HG03442 (cell line): ENCODE data around the gene HELZ2.
"Not testable (repeated sequence)": the region's sequence is repeated elsewhere in the genome, so short reads cannot be mapped to it uniquely, and the experiment has no call there.

Experiments used
- ATAC-seq: cut with Tn5 transposase; IDR thresholded peaks from one replicate; pipeline ENCODE4 v1.9.1; 2021; ENCODE audit warnings: mild to moderate bottlenecking, moderate library complexity; ENCODE audit not compliant: unreplicated experiment

HELZ2 gene

DNA sequence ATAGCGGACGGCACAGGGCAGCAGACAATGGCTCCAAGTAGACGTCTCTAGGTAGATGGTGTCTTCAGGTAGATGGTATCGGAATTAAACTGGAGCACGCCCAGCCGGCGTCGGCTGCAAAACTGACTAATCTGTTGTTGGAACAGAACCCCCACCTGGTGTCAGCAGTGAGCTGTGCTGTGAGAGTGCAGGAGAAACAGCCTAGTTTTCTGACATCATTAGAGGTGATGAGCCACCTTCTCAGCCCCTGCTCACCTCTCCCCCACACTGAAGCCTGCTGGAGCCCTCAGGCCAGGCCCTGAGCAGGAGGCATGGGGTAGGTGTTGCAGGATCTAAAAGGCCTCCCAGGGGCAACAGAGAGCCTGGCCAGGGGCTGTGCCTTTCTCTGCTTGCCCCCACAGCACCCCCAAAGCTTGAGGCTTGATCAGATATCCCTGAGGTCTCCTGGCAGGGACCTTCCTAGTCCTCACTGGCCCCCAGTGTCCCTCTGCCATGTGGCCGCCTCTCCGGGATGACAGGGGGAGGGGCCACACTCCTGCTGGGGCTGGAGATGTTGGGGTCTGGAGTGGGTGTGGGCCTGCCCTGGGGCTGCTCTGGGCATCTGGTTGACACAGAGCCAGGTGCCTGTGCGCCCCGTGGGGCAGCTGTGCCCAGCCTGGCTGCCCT is 6.9 kb upstream of the HELZ2 start:
- no peak for ATAC-seq

DNA sequence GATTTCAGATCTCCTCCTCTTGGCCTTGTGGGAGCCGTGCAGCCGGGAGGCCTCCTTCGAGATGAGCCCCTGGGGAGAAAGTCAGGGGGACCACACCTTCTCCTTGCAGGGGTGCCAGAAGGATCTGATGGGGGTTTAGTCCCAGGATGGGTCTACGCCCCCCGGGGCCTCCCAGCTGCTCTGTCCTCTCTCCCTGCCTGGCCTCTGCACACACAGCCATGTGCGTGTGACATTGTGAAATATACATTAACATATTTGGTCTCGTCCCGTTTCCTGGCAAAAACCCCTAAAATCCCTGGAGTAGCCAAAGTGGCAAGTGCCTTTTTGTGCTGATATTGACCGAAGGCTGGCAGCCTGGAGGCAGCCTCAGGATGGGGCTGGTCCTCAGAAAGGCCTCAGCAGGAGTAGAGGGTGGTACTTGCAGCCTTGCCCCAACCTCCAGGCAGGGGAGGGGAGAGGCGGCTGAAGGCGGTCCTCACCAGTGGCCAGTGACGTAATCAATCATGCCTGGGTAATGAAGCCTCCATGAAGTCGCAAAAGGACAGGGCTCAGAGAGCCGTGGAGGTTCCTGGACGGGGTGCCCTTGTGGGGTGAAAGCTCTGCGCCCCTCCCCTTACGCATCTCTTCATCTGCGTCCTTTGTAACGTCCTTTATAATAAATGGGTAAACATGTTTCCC is 5.1 kb upstream of the HELZ2 start:
- no peak for ATAC-seq

DNA sequence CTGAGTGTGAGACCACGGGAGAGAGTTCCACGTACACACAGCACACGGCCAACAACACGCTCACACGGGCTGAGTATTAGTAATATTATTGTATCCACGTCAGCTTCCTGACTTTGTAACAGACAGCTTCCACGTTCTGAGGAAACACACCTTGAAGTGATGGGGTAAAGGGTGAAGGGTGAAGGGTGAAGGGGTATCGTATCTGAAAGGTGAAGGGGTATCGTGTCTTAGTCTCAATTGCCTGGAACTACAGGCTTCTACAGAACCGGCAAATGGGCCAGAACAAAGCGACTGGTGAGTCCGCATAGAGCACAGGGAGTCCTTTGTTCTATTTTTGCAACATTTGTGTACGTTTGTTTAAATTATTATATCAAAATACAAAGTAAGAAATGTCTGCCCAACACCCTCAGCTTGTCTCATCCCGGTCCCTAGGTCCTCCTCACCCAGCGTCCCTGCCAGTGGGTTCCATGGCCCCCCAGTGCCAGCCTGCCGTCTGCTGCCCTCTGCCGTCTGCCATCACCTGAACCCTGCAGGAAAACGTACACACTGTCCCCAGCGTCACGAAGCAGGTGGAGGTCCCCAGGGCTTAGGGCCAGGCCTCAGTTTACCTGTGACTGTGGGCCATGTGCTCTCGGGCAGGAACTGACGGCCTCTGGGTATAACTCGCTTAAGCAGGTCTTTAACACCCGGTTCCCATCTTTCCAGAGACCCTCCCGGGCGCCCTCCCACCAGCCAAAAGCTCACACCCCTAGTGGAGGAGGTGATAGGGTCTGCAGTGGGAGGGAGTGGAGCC is 4.4 kb upstream of the HELZ2 start:
- no peak for ATAC-seq

DNA sequence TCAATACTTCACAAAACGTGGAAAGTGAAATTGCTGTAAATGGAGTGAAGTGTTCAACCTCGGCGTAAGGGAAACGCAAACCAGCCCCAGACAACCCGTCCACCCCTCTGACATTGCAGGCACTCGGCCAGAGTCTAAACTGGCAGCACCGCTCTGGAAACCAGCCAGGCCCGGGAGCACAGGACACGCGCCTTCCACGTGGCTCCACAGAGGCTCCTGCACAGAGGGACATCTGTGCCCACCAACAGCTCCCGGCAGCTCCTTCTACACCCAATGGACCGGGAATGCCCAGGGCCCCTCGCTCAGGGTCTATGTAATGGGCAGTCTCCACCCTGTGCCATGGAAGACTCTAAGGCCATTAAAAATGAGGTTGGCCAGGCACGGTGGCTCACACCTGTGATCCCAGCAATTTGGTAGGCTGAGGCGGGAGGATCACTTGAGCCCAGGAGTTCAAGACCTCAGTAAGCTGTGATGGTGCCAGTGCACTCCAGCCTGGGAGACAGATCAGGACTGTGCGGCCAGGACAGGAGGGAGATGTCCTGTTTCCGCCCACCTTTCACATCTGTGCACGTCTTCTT is 3.4 kb upstream of the HELZ2 start:
- no peak for ATAC-seq

DNA sequence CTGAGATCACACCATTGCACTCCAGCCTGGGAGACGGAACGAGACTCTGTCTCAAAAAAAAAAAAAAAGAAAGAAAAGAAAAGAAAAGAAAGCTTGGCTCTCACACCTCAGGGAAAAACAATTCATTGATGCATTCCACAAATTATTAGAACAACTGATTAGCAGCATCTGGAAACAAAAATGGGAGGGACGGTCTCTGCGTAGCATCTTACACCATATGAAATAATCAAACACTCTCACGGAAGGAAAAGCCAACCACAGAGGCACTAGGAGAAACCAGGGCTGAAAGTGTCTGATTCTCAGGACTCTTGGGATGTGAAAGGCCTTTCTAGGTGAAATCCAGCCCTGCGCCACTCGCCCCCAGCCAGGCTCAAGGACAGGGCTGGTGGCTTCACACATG is 2.3 kb upstream of the HELZ2 start:
- no peak for ATAC-seq

DNA sequence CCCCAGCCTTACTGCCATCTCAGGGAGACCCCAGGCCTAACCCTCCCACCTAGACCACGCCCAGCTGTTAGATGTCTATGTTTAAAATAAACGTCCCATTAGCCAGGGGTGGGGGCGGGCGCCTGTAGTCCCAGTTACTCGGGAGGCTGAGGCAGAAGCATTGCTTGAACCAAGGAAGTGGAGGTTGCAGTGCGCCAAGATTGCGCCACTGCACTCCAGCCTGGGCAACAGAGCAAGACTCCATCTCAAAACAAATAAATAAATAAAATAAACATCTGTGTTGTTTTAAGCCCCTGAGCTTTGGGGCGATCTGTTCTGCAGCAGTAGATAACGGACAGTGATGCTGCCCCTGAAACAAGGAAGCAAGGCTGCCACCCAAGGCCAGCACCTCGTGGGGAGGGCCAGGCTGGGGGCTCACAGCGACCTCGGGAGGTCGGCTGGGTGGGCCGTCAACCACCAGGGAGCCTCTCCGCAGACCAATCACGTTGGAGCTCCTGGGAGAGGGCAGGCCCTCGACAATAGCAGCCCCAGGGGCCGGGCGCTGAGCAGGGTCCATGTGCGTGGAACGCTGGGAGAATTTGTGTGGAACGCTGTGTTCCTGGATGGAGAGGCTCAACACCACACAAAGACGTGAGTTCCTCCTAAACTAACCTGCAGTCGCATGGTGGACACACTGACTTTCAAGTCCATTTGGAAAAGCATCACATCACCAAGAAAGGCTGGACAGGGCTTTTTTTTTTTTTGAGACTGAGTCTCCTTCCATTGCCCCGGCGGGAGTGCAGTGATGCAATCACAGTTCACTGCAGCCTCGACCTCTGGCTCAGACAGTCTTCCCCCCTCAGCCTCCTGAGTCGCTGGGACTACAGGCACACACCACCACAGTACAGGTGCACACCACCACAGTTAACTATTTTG is 1.0 kb upstream of the HELZ2 start:
- ATAC-seq: no peak

DNA sequence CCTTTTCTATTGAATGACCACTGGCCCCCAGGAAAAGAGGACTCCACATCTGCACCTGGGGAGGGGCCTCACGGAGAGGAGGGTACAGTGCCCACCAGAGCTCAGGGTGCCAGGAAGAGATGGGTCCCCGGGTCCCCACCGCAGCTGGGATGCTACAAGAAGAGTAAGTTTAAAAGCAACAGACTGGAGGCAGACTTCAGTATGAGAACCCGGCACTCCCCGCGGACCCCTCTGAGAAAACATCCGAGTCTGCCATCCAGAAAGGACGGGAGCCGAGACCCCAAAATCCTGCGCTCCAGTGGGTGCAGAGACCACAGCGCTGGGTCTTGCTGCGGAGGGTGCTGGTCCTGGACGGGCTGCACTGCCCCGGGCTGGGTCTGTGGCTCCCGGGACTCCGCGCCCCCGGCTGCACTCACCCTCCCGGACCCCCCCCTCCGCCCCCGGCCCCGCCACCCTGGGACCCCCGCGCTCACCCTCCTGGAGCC is 350 bp downstream of the HELZ2 start:
- ATAC-seq: no peak

DNA sequence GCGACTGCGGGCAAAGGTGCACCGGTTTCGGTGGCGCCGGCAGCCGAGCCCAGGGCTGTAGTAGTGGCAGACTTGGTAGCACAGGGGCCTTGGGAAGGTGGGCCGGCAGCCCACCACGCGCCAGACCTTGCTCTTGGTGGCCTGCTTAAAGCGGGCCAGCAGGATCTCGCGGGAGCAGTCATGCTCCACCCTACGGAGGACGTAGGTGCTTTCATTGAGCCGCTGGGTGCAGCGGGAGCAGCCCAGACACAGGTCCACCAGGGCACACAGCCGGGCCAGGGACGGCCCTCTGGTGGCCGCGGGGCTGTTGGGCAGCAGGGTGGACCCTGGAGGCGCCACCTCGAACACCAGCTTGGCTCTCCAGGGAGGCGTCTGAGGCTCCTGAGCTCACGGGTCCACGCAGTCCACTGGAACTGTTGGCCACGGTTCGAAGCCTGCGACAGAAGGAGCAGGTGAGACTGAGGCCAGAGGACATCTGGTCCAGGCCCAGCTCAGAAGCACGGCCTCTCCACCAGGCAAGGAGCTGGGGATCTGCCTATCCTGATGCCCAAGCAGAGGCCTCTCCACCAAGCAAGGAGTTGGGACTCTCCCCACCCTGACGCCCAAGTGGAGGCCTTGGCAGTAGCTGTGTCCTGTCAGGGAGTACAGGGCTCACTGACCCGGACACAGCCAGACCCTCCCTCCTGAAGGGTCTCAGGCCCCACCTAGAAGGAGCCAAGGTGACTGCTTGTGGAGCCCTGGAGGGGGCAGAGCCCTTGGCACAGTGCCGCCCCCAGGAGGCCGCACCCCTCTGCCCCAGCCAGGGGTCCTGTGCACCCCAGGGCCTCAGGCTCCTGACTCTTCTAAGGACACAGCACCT is 1.0 kb downstream of the HELZ2 start:
- no peak for ATAC-seq

DNA sequence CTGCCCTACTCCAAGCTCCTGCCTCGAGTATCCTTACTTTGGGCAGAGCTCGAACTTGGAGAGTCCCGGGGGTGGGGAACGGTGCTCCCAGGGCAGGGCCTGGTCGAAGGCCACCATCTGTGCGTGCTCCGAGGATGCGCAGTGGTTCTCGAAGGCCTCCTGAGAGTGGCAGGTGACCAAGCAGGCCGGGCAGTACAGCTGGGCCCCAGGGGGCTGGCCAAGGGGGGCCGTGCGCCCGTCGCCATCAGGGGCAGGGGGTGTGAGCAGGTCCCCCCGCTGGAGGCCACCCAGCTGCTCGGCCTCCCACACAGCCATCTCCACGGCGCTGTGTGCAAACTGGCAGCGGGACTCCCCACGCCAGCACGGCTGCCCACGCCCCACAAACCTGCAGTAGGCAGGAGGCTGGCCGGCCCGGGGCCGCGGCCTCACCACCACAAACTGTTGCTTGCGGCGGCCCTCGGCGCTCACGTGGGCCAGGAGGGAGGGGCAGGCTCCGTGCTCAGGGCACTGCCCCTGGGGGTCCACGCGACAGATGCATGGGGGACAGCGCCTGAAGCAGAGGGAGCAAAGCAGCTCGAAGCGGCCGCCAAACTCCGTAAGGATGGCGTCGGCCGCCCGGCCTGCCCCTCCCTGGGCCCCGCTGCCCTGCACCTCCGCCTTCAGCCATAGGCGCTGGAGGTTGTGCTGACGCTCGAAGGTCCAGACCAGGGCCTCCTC is 1.8 kb downstream of the HELZ2 start:
- ATAC-seq: no peak

DNA sequence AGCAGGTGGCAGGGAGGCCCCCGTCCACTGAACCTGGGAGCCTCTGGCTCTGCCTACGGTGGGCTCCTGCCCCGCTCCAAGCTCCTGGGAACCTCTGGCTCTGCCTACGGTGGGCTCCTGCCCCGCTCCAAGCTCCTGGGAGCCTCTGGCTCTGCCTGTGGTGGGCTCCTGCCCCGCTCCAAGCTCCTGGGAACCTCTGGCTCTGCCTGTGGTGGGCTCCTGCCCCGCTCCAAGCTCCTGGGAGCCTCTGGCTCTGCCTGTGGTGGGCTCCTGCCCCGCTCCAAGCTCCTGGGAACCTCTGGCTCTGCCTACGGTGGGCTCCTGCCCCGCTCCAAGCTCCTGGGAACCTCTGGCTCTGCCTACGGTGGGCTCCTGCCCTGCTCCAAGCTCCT is 3.0 kb downstream of the HELZ2 start:
- not testable (repeated sequence) for ATAC-seq

DNA sequence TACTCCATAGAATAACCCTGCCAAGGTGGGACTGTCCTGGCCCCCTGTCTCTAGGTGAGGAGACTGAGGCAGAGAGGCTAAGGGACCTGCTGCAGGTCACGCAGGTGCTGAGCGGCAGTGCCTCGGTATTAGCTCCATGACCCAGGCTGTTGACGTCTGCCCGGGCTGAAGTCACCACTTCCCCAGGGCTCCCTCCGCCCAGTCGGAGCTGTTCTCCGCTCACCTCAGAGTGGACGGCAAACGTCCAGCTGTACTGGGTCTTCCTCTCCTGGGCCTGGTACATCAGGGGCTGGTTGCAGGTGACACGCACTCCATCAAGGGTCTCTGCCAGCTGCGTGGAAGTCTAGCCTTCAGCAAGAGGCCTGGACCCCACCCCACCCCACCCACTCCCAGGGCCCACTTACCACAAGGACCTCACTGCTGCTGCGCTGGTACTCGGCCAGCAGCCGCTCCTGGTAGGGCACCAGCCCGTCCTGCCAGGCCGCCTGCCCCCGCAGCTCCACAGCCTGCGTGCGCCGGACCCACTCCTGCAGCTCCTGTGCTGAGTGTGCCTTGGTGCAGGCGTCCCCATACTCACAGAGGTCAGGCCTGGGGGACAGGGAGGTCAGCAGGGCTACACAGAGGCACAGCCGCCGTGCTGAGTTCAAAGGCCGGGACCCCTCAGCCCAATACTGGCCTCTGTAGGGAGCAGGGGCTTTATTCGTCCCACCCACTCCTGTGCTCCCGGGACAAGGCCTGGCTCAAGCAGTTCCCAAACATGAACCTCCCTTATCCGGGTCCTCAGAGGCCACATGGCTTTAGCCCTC is 3.6 kb downstream of the HELZ2 start:
- no peak for ATAC-seq

DNA sequence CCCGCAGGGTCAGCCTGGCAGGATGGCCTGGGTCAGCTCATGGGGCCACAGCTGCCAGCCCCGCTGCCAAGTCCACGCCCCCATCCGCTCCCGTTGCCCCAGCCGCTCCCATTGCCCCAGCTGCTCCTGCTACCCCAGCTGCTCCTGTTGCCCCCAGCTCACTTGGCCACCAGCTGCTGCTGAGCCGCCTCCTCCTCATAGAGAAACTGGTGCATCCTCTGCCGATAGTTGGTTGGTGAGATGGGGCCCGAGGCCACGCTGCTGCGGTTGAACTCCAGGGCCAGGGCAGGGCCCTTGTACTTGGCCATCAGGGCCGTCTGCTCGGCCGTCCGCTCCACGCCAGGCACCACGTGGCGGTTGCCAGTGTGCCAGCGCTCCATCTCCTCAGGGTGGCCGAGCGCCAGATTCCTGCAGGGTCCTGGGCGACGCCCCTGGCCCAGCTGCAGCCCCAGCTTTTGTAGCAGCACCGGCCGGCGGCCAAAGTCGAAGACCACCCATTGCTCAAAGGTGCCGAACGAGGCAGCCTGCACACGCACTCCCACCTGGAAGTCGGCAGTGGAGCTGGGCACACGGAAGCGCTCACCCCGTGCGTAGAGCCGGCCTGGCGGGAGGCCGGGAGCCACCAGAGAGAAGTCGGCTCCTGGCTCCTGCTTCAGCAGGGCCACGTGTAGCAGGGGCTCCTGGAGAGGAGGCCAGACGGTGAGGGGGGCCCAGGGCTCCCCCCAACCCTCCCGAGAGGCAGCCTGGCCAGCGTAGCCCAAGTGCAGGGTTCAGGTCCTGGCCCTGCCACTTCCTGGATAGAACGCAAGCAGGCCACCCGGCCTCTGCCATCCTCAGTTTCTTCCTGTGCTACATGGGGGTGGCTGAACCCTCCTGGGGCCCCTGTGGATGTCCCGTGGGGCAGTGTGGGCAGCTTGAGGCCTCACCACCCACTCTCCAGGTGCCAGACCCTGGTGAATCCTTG is 4.8 kb downstream of the HELZ2 start:
- no peak for ATAC-seq

DNA sequence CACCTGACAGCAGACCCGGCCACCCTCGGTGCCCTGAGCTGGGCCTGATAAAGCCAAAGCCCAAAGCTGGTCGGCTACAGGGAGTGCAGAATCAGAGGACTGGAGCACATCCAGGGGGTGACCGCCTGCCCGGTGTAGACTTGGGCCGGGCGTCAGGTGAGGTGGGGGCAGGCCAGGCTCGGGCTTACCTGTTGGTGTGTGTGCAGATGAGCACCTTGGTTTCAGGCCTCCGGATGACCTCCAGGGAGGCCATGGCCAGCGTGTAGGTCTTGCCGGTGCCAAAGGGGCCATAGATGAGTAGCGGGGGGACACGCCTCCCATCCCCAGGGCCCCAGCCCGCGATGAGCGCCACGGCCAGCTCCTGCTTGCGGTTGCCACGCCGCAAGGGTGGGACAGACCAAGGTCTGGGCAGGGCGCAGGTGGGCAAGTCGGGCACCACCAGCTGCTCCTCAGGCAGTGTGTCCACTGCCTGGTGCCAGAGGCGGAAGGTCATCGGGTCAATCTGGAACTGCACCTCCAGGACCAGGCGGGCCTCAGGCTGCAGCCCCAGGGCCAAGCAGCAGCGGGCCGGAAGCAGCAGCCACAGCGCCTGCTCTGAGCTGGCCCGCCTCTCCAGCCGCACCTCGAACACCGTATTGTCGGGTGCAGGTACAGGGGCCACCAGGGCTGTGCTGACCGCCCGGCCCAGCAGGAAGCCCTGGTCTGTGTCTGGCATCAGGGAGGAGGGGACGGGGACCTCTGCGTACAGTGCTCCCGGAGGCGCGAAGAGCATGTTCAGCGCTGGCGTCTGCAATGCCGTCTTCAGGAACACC is 5.7 kb downstream of the HELZ2 start:
- peak; percentile 21 for ATAC-seq

DNA sequence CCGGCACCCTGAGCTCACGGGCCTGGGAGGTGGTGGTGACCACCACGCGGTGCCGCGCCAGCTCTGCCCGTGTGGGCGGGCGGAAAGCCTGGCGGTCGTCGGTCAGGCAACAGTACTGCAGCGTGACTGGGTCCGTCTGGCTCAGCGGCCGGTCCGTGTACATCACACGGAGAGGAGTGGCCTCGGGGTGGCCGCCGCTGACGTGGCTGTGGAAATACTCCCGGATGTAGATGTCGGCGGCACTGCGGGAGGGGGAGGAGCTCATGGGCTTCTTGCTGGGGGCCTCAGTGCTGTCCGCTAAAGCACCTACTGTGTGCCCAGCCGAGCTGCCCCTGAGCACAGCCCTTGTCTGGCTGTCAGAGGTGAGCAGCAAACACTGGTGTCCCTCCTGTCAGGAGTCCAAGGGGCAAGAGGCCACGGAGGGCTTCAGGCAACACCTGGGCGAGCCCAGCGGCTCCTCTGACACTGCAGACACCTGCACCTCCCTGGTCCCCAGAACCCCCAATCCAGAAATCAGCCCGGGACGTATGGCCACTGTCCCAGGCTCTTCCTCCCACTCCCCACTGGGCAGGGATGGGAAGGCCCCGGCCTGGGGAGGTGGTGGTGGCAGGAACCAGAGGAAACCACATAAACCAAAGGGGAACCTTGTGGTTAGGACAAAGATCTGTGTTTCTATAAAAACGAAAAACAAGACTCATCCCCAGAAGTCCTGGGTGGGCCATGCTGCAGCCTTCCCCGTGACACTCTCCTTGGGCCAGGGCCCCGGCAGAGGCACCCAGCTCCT is 6.5 kb downstream of the HELZ2 start:
- ATAC-seq: peak; percentile 43

DNA sequence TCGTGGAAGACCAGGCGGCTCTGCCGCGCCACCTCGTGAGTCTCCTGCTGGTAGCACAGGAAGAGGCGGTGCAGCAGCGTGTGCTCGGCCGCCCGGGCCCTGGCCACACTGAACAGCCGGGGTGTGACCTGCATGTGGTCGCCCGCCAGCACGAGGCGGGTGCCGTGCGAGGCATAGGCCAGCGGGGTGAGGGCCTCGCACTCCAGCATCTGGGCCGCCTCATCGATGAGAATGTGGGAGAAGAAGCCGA is 7.0 kb downstream of the HELZ2 start:
- ATAC-seq: no peak
